SKM-1 treated with dmso at 0.1 percent for 144 hours (cell line): ENCODE measurements around the gene HBB.
A peak's percentile ranks its signal among the peaks of the same experiment; 100 is the strongest.

ENCODE experiments used
- DNase-seq: peaks from one replicate; lab custom pipeline; 2025; ENCODE audit not compliant: unreplicated experiment; lab: John Stamatoyannopoulos, UW

The HBB gene

DNA sequence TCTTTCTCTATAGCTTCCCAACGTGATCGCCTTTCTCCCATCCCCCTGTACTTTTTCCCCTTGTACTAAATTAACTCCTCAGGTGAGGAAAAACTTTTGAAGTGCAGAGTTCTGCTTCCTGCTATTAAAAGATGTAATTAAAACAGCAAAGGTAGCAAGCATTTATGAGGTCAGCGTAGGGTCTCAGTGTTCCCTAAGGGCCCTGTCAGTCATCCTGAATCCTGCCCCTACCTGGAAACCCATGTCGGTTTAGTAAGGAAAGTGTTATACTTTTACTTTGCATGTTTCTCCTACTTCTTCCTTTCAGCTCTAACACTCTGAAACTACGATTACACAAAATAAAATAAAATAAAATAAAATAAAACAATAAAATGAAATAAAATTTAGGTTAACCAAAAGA lies 1.3 kb upstream of the HBB start:
- DNase-seq, result no peak

DNA sequence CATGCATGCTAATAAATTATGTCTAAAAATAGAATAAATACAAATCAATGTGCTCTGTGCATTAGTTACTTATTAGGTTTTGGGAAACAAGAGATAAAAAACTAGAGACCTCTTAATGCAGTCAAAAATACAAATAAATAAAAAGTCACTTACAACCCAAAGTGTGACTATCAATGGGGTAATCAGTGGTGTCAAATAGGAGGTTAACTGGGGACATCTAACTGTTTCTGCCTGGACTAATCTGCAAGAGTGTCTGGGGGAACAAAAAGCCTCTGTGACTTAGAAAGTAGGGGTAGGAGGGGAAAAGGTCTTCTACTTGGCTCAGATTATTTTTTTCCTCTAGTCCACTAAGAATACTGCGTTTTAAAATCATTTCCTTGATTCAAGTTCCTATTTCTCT lies 810 bp upstream of the HBB start:
- no peak for DNase-seq

DNA sequence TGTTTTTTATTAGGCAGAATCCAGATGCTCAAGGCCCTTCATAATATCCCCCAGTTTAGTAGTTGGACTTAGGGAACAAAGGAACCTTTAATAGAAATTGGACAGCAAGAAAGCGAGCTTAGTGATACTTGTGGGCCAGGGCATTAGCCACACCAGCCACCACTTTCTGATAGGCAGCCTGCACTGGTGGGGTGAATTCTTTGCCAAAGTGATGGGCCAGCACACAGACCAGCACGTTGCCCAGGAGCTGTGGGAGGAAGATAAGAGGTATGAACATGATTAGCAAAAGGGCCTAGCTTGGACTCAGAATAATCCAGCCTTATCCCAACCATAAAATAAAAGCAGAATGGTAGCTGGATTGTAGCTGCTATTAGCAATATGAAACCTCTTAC lies 1.4 kb downstream of the HBB start:
- no peak for DNase-seq

DNA sequence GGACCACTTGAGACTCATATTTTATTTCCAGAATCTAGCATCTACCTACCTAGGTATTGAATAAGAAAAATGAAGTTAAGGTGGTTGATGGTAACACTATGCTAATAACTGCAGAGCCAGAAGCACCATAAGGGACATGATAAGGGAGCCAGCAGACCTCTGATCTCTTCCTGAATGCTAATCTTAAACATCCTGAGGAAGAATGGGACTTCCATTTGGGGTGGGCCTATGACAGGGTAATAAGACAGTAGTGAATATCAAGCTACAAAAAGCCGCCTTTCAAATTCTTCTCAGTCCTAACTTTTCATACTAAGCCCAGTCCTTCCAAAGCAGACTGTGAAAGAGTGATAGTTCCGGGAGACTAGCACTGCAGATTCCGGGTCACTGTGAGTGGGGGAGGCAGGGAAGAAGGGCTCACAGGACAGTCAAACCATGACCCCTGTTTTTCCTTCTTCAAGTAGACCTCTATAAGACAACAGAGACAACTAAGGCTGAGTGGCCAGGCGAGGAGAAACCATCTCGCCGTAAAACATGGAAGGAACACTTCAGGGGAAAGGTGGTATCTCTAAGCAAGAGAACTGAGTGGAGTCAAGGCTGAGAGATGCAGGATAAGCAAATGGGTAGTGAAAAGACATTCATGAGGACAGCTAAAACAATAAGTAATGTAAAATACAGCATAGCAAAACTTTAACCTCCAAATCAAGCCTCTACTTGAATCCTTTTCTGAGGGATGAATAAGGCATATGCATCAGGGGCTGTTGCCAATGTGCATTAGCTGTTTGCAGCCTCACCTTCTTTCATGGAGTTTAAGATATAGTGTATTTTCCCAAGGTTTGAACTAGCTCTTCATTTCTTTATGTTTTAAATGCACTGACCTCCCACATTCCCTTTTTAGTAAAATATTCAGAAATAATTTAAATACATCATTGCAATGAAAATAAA lies 2.1 kb downstream of the HBB start:
- DNase-seq, result no peak

DNA sequence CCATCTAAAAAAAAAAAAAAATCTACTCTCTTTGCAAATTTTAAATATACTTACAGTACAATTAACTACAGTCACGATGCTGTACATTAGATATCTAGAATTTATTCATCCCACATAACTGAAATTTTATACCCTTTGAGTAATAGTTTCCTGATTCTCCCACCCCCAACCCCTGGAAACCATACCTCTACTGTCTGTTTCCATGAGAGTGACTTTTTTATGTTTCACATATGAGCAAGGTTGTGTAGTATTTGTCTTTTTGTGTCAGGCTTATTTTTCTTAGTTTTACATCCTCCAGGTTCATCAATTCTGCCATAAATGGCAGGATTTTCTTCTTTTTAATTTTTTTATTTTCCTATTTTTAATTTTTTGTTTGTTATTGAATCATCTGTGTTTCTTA lies 3.2 kb downstream of the HBB start:
- no peak for DNase-seq

DNA sequence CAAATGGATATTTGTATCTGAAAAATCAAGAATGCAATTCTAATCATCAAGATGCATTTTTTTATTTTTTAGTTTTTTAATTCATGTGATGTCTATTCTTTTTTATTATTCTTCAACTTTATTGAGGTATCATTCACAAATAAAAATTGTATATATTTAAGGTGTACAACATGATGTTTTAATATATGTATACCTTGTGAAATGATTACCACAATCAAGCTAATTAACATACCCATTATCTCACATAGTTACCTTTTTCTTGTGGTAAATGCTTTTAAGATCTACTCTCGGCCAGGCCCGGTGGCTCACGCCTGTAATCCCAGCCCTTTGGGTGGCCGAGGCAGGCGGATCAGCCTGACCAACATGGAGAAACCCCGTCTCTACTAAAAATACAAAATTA lies 3.7 kb downstream of the HBB start:
- DNase-seq, result no peak

DNA sequence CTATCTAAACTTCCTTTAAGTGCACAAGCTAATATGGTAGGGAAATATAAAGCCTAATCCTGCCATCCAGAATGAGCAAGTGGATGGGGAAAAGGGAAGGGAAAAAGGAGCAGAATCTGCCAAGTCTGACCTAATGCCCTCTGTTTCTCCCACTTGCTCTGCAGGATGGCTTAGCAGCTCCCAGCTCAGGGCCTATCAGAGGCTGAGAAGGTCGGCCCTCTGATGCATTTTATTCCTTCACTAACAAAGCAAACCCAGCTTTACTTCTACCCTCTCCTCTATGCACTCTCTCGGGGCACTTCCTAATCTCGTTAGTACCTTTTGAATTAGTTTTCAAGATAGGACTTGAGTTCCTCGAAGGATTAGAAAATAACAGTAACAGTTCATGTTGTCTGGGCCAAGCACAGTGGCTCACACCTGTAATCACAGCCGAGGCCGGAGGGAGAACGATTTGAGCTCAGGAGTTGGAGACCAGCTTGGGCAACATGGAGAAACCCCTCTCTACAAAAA lies 16.4 kb downstream of the HBB start:
- DNase-seq, result no peak

DNA sequence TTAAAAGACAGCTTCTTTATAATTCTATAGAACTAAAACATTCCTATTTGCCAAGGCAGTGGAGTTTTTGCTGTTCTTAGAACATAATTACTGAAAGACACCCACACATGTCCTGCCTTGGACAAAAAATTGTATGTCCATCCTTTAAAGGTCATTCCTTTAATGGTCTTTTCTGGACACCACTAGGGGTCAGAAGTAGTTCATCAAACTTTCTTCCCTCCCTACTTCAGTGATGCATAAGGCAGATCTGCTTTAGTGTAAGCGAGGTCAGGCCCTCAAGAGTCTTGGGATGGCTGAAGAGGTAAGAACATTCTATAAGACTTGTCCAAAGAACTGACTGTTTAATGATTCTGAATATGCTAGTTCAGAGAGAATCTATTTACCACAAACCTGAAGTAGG lies 22.1 kb downstream of the HBB start:
- DNase-seq, result peak; percentile 63

DNA sequence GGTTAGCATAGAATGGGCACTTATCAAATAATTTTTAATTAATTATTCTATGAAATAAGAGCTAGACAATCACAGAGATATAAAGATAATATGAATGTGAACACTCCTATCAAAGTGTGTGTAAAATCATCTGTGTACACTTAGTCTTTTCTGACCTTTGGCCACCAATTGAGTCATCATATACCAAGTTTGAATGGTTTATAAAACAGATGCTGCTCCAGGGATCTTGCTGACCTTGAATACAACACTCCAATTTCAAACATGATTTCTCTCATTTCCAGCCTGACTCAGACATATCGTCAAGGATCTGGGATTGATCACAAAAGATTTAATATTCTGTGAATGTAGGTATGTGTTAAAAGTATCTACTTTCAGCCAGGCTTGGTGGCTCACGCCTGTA lies 23.5 kb downstream of the HBB start:
- no peak for DNase-seq

DNA sequence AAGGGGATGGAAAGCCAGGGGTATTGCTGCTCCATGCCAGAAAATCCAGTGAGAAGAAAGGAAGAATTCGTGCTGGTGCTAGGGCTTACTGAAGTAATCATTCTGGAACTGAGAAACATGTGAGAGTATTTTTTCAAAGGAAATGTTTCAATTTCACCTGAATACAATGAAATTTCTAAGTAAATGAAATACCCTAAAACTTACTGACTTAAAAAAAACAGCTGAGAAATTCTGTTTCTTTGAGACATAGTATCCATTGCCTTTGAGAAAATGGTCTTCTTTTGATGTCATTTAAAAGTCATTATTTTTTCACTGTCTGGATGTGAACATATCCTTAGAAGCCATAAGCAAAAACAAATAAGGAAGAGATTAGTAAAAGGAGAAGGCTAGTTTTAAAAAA lies 26.3 kb downstream of the HBB start, which contains the start of gene OR51V1:
TSS of gene OR51V1 (minus strand) at position 101 of the 400 bp plus-strand sequence. CDS start at position 101, 0 bp downstream.
- no peak for DNase-seq

DNA sequence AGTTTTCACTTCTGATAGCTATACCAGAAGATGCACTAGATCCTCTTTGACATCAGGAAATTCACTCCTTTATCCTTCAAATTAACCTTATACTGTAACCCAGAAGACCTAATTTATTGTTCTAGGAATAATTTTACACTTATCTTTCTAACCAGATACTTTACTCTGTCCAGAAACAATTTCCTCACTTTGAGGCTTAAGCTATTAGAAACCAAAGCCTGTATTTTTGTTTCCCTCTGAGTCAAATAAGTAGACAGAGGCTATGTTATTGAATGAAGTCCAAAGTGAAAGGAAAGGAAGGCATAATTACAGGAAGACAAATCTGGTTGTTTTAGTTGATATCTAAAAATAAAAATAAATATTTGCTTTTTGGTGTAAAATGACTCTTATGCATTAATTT lies 28.6 kb downstream of the HBB start:
- no peak for DNase-seq

DNA sequence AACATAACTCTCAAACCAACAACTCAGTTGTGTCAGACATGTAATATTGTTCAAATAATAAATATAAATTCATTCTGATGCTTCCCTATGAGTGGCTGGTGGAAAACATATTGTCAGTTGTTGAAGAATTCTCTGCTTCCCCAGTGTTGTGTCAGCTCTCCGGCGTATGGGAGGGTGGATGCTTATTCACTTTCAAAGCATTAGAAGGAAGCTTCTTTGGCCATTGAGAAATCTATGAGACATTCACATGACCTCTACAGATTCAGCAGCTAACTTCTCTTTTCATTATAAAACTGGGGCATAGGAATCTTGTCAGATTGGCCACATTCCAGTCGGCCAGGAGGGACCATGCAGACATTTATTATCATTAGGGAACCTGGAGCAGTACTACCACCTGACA lies 29.3 kb downstream of the HBB start:
- peak; percentile 35 for DNase-seq

DNA sequence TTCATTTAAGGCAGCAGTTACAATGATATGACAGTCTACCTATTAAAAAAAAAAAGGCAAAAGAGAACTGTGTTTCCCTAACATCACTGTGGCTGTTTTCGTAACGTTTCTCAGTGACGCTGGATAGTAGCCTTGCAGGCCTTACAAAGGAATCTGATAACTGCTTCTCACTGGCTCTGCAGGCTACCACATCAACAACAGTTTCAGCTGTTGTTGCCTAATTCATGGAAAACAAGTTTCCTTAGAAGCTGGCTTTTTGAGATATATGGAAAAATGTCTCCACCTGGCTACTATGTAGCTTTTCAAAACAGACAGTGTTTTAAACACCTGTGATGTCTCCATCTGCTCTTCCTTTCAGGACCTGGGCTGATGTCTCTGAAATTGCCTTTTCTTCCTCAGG lies 30.1 kb downstream of the HBB start:
- DNase-seq, result no peak

DNA sequence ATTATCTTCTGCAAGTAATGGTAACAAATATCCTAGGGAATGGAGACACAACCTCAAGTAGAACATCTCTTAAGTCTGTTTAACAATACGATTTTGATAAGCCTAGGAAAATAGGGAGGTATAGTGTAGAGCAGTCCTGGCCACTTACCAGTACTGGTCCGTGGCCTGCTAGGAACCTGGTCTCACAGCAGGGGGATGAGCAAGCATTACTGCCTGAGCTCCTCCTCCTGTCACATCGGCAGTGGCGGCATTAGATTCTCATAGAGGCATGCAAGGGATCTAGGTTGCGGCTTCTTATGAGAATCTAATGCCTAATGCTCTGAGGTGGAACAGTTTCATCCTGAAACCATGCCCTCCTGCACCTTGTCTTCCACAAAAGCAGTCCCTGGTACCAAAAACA lies 30.8 kb downstream of the HBB start:
- no peak for DNase-seq

DNA sequence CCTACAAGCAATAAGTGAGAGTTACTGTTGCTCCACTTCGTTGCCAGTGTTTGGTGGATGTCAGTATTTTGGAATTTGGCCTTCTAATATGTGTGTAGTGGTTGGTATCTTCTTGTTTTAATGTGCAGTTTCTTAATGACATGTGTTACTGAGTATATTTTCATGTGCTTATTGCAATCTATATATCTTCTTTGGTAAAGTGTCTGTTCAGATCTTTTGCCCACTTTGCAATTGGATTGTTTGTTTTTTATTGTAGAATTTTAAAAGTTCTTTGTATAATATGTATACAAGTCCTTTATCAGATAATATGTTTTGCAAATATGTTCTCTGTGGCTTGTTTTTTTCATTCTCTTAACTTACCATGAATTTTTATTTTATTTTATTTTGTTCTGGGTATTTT lies 34.1 kb downstream of the HBB start:
- no peak for DNase-seq

DNA sequence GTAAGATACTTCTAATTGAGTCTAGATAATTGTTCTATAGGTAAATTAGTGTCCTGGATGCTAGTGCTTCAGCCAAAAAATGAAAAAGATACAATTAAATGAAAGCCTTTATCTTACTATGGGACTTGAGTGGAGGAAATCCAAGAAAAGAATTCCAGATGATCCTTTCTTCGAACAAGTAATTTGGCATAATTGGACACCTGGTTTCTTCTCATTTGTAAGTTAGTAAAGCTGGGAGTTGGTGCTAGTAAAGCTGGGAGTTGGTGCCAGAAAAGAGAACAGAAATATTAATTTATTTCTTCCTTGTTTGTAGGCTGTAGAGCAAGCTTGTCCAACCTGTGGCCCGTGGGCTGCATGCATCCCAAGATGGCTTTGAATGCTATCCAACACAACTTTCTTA lies 38.7 kb downstream of the HBB start:
- DNase-seq, result no peak

DNA sequence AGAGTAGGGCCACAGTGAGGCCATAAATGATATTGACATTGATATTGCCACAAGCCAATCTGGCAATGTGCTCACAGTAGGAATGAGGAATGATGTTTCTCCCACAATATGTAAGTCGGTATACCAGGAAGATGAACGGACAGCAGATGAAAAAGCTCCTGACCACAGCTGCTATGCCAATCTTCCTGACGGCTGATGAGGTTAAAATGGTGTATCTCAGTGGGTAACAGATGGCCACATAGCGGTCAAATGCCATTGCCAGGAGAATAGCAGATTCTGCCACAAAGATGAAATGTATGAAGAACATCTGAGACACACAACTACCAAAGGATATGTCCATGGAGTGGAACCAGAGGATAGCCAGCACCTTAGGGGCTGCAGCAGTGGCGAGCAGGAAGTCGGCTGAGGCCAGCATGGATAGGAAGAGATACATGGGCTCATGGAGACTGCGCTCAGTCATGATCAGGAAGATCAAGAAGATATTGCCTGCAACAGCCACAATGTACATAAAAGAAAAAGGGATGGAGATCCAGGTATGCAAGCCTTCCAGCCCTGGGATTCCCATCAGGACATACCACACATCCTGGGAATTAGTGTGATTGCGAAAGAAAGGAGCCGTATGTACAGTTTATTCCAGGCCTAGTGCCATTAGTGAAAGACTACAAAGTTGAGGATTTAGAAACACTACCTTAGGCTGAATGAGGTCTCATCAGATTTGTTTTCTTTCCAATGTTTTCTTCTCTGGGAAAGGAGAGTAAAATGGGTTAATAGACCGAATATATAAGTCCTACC lies 48.6 kb downstream of the HBB start:
- no peak for DNase-seq
